Mesothelial cell of epicardium (in vitro differentiated cells): ENCODE results near the gene ZNF516. TPM values are rescaled to one million over a fixed set of nuclear protein-coding genes. Genes with fewer than 3 reads are reported as not detected.

ENCODE experiments used
- DNase-seq, 2 experiments: peaks; one replicate each; pipeline ENCODE4 v3.0.0; 2021; ENCODE audit warnings: low spot score in 2 of 2; ENCODE audit not compliant: unreplicated experiment in 2 of 2
- H3K27ac Mint-ChIP-seq: 2 replicates; pipeline ENCODE4 v1.8.0; 2021; ENCODE audit warnings: mixed read lengths
- H3K27me3 Mint-ChIP-seq: 2 replicates; pipeline ENCODE4 v1.8.0; 2021; ENCODE audit warnings: low read depth, mixed read lengths
- H3K36me3 Mint-ChIP-seq: 2 replicates; pipeline ENCODE4 v1.8.0; 2021; ENCODE audit warnings: mixed read lengths
- H3K4me1 Mint-ChIP-seq: 2 replicates; pipeline ENCODE4 v1.8.0; 2021; ENCODE audit warnings: mixed read lengths
- H3K4me3 Mint-ChIP-seq: 2 replicates; pipeline ENCODE4 v1.8.0; 2021; ENCODE audit warnings: mild to moderate bottlenecking, moderate library complexity, mixed read lengths
- H3K9me3 Mint-ChIP-seq: 2 replicates; pipeline ENCODE4 v1.8.0; 2021; ENCODE audit warnings: mixed read lengths
- CTCF ChIP-seq: fragments of 200-600 bp; sonication (generic); IDR thresholded peaks from one replicate; pipeline ENCODE4 v1.5.0; 2021; ENCODE audit warnings: antibody characterized with exemption; ENCODE audit not compliant: unreplicated experiment
- total RNA-seq: library from RNA; stranded (reverse); gene quantifications from 3 replicates; pipeline ENCODE4 v1.2.1, GENCODE V29; 2021

Gene ZNF516
- total RNA-seq, 1 donor from 2014 or later = 92.1 TPM

- no peaks in the 10 kb centered on the region for H3K36me3 Mint-ChIP-seq
Measured at GRCh38 chr18:76530846-76531245, 35.8 kb upstream of the ZNF516 start.

DNA sequence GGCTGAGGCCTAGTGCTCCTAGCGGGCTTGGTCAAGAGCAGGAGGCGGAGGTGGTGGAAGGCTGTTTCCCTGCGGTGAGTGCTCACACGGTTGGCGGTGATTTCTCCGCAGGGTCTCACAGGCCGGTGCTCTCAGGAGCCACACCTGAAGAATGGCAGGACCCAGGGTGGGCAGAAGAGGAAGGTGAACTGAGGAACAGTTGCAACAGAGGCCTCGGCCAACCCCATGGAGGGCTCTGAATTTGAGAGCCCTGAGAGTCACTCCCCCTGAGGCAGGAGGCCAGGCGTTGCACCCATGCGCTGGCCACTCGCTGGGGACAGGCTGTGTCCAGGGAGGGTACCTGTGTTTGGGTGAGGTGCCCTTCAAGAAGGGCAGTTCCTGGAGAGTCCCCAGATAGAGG is 35.3 kb upstream of the ZNF516 start:
- Mint-ChIP-seq H3K27me3 (no peaks in the 10 kb centered on the region), H3K36me3 (no peaks in the 10 kb centered on the region), H3K27ac (no peak overlapping the region), H3K4me3 (no peak overlapping the region), H3K9me3 (no peaks in the 10 kb centered on the region), H3K4me1 (peaks cover 27% of the 10 kb centered on the region)
- DNase-seq = no peak
- TF ChIP-seq CTCF = no peak

More at GRCh38 chr18:76530846-76531245, 35.8 kb upstream of the ZNF516 start:
- Mint-ChIP-seq H3K4me3 (no peak overlapping the region), H3K9me3 (no peaks in the 10 kb centered on the region), H3K27ac (no peak overlapping the region), H3K27me3 (no peaks in the 10 kb centered on the region), H3K4me1 (peaks cover 29% of the 10 kb centered on the region)
- no peak for DNase-seq
- no peak for TF ChIP-seq CTCF

- no peak for DNase-seq
- Mint-ChIP-seq H3K27ac (peak overlapping the region; percentile 95), H3K4me3 (peak overlapping the region; percentile 66), H3K27me3 (no peaks in the 10 kb centered on the region), H3K4me1 (peaks cover 22% of the 10 kb centered on the region), H3K36me3 (no peaks in the 10 kb centered on the region), H3K9me3 (no peaks in the 10 kb centered on the region)
- no peak for TF ChIP-seq CTCF
Measured at GRCh38 chr18:76529433-76529811, 34.4 kb upstream of the ZNF516 start.

GRCh38 chr18:76528477-76529432 is 33.7 kb upstream of the ZNF516 start:
- Mint-ChIP-seq H3K9me3 (no peaks in the 10 kb centered on the region), H3K36me3 (no peaks in the 10 kb centered on the region), H3K27ac (peak overlapping the region; percentile 95), H3K4me1 (peaks cover 22% of the 10 kb centered on the region), H3K4me3 (peak overlapping the region; percentile 66), H3K27me3 (no peaks in the 10 kb centered on the region)
- no peak for TF ChIP-seq CTCF
- peak in 1 of 2 experiments; percentile 60 for DNase-seq

- no peaks in the 10 kb centered on the region for H3K36me3 Mint-ChIP-seq
- no peak for TF ChIP-seq CTCF
- H3K27me3 Mint-ChIP-seq = no peaks in the 10 kb centered on the region
- H3K4me1 Mint-ChIP-seq = peaks cover 20% of the 10 kb centered on the region
- no peaks in the 10 kb centered on the region for H3K9me3 Mint-ChIP-seq
- H3K27ac Mint-ChIP-seq = no peak overlapping the region
- DNase-seq = no peak
- no peak overlapping the region for H3K4me3 Mint-ChIP-seq
Measured at GRCh38 chr18:76525911-76526310, 30.9 kb upstream of the ZNF516 start.
